ENCODE measurements around the gene PARVG.

The PARVG gene

DNA sequence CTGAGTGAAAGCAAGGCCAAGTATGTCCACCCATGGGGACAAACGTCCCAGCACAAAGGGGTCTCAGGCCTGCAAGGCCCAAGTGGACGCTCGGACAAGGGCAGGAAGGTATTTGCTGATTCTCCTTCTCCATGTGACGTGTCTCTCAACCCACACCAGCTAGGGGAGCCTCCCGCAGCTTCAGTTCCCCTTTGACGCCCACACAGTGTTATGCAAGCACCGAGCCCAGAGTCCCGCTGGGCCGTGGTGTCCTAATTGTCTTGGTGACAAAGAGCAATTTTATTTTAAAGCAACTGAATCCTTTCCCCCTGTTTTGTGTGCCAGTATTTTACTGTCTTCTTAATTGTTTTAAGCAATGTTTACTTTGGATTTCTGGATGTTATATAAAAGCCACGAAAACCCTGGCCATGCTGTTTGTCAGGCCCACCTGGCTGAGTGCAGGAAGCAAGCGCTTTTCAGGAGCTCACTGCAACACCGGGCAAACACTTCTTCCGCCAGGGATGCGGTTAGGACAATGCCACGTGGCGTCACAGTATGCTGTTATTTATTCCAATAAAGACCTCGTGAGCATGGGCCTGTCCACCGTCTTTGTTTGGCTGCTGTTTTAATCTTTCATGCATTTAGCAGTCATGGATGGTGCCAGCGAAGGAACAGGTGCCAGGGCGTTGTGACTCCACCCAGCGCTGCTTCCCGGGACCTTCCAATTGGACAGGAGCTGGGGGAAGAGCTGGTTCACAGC is 8.2 kb upstream of the PARVG start:
- Histone ChIP-seq H3K4me1 (ENCODE audit: control insufficient read depth, insufficient read depth, low read length) (0 out of 2 replicates have a peak, but pooled peaks cover 4% of the 10 kb centered on the region), H3K9me3 (ENCODE audit: control insufficient read depth, insufficient read depth, low read depth, low read length) (no peaks in the 10 kb centered on the region), H3K27ac (ENCODE audit: extremely low read depth, low read depth, low read length) (no peak overlapping the region), H3K4me3 (ENCODE audit: low read depth, low read length) (no peak overlapping the region), H3K36me3 (ENCODE audit: control insufficient read depth in 2 of 2, insufficient read depth in 1 of 2, low read length in 2 of 2) (no peaks in the 10 kb centered on the region)
- CTCF ChIA-PET, result interaction anchor here (0.7 kb wide), 1 partner anchor 423 kb away, joined by 3 read pairs; no protein-coding TSS in a partner anchor
- POLR2A ChIA-PET, result no interaction called here
- TF ChIP-seq, protein P1, sequence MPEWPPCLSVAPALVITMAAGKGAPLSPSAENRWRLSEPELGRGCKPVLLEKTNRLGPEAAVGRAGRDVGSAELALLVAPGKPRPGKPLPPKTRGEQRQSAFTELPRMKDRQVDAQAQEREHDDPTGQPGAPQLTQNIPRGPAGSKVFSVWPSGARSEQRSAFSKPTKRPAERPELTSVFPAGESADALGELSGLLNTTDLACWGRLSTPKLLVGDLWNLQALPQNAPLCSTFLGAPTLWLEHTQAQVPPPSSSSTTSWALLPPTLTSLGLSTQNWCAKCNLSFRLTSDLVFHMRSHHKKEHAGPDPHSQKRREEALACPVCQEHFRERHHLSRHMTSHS (tag by site-specific recombination; IDR thresholded peaks at IDR 0.05), result no peak
- TF ChIP-seq ZFHX2 (tag by site-specific recombination; conservative IDR thresholded peaks at IDR 0.05) (peak; percentile 90), ZIC2 (tag by site-specific recombination; IDR thresholded peaks at IDR 0.05) (peak; percentile 84), EGR2 (tag by site-specific recombination; IDR thresholded peaks at IDR 0.05; ENCODE audit: low read depth) (peak; percentile 85), ZSCAN16 (tag by site-specific recombination; IDR thresholded peaks at IDR 0.05) (peak; percentile 54; the same call in 1 of the 2 replicates), ZNF23 (tag by site-specific recombination; IDR thresholded peaks at IDR 0.05; ENCODE audit: borderline replicate concordance) (no peak), ZNF302 (tag by site-specific recombination; IDR thresholded peaks at IDR 0.05; ENCODE audit: low read depth) (no peak)
- TF ChIP-seq, protein P2, sequence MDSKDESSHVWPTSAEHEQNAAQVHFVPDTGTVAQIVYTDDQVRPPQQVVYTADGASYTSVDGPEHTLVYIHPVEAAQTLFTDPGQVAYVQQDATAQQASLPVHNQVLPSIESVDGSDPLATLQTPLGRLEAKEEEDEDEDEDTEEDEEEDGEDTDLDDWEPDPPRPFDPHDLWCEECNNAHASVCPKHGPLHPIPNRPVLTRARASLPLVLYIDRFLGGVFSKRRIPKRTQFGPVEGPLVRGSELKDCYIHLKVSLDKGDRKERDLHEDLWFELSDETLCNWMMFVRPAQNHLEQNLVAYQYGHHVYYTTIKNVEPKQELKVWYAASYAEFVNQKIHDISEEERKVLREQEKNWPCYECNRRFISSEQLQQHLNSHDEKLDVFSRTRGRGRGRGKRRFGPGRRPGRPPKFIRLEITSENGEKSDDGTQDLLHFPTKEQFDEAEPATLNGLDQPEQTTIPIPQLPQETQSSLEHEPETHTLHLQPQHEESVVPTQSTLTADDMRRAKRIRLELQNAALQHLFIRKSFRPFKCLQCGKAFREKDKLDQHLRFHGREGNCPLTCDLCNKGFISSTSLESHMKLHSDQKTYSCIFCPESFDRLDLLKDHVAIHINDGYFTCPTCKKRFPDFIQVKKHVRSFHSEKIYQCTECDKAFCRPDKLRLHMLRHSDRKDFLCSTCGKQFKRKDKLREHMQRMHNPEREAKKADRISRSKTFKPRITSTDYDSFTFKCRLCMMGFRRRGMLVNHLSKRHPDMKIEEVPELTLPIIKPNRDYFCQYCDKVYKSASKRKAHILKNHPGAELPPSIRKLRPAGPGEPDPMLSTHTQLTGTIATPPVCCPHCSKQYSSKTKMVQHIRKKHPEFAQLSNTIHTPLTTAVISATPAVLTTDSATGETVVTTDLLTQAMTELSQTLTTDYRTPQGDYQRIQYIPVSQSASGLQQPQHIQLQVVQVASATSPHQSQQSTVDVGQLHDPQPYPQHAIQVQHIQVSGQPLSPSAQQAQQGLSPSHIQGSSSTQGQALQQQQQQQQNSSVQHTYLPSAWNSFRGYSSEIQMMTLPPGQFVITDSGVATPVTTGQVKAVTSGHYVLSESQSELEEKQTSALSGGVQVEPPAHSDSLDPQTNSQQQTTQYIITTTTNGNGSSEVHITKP (tag by site-specific recombination; IDR thresholded peaks at IDR 0.05), result no peak

DNA sequence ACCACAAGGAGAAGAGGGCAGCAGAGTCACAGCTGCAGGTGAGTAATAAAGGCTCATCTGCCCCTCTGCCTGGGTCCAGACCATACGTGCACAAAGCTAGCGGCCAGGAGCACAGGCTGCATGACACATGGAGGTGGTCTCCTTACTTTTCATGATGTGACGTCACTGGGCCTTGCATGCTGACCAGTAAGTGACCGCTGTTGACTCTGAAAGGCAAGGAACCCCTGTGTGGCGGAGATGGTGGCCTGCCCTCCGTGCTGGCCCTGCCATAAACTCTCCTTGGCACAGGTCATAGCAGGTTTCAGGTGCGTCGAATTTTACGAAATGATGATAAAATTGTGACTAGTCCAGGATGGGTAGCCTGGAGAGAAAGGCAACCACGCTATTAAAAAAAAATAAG is 7.6 kb upstream of the PARVG start:
- Histone ChIP-seq H3K36me3 (ENCODE audit: control insufficient read depth in 2 of 2, insufficient read depth in 1 of 2, low read length in 2 of 2) (no peaks in the 10 kb centered on the region), H3K9me3 (ENCODE audit: control insufficient read depth, insufficient read depth, low read depth, low read length) (no peaks in the 10 kb centered on the region), H3K4me3 (ENCODE audit: low read depth, low read length) (no peak overlapping the region), H3K4me1 (ENCODE audit: control insufficient read depth, insufficient read depth, low read length) (0 out of 2 replicates have a peak, but pooled peaks cover 4% of the 10 kb centered on the region), H3K27ac (ENCODE audit: extremely low read depth, low read depth, low read length) (no peak overlapping the region)
- CTCF ChIA-PET, result interaction anchor here (0.7 kb wide), 1 partner anchor 423 kb away, joined by 3 read pairs; no protein-coding TSS in a partner anchor
- no peak for TF ChIP-seq ZNF184 (tag by site-specific recombination; IDR thresholded peaks at IDR 0.05)
- no peak for TF ChIP-seq ZNF610 (tag by site-specific recombination; IDR thresholded peaks at IDR 0.05; ENCODE audit: borderline replicate concordance)
- no peak for TF ChIP-seq MEIS1 (CRISPR knock-in tag; IDR thresholded peaks at IDR 0.05; ENCODE audit: borderline replicate concordance)
- TF ChIP-seq ZNF791 (tag by site-specific recombination; IDR thresholded peaks at IDR 0.05), result no peak
- no peak for TF ChIP-seq GLIS2 (tag by site-specific recombination; IDR thresholded peaks at IDR 0.05)
- TF ChIP-seq MYNN (tag by site-specific recombination; IDR thresholded peaks at IDR 0.05; ENCODE audit: borderline replicate concordance), result no peak
- no peak for TF ChIP-seq ZNF596 (tag by site-specific recombination; IDR thresholded peaks at IDR 0.05)
- TF ChIP-seq, protein P3, sequence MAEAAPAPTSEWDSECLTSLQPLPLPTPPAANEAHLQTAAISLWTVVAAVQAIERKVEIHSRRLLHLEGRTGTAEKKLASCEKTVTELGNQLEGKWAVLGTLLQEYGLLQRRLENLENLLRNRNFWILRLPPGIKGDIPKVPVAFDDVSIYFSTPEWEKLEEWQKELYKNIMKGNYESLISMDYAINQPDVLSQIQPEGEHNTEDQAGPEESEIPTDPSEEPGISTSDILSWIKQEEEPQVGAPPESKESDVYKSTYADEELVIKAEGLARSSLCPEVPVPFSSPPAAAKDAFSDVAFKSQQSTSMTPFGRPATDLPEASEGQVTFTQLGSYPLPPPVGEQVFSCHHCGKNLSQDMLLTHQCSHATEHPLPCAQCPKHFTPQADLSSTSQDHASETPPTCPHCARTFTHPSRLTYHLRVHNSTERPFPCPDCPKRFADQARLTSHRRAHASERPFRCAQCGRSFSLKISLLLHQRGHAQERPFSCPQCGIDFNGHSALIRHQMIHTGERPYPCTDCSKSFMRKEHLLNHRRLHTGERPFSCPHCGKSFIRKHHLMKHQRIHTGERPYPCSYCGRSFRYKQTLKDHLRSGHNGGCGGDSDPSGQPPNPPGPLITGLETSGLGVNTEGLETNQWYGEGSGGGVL (tag by site-specific recombination; IDR thresholded peaks at IDR 0.05), result no peak
- no peak for TF ChIP-seq ZNF335 (tag by site-specific recombination; conservative IDR thresholded peaks at IDR 0.05)
- no peak for TF ChIP-seq SETDB1 (IDR thresholded peaks at IDR 0.05; ENCODE audit: insufficient read length, low read length)
- no peak for TF ChIP-seq ZBTB8A (tag by site-specific recombination; IDR thresholded peaks at IDR 0.05)
- no peak for TF ChIP-seq ZNF677 (tag by site-specific recombination; IDR thresholded peaks at IDR 0.05)
- TF ChIP-seq, protein P4, sequence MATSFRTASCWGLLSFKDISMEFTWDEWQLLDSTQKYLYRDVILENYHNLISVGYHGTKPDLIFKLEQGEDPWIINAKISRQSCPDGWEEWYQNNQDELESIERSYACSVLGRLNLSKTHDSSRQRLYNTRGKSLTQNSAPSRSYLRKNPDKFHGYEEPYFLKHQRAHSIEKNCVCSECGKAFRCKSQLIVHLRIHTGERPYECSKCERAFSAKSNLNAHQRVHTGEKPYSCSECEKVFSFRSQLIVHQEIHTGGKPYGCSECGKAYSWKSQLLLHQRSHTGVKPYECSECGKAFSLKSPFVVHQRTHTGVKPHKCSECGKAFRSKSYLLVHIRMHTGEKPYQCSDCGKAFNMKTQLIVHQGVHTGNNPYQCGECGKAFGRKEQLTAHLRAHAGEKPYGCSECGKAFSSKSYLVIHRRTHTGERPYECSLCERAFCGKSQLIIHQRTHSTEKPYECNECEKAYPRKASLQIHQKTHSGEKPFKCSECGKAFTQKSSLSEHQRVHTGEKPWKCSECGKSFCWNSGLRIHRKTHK (tag by site-specific recombination; IDR thresholded peaks at IDR 0.05), result no peak
- no peak for TF ChIP-seq ZNF16 (tag by site-specific recombination; IDR thresholded peaks at IDR 0.05; ENCODE audit: low read depth)
- no peak for TF ChIP-seq KLF8 (tag by site-specific recombination; IDR thresholded peaks at IDR 0.05)
- TF ChIP-seq ZNF239 (tag by site-specific recombination; IDR thresholded peaks at IDR 0.05), result no peak
- TF ChIP-seq ZNF501 (tag by site-specific recombination; IDR thresholded peaks at IDR 0.05), result no peak
- TF ChIP-seq ZNF473 (tag by site-specific recombination; IDR thresholded peaks at IDR 0.05), result no peak
- POLR2A ChIA-PET, result no interaction called here
